Thyroid gland (tissue), 4 donors: ENCODE measurements around the gene ARL17B. TPM values are rescaled to one million over a fixed set of nuclear protein-coding genes. Genes with fewer than 3 reads are reported as not detected.
"Not testable (repeated sequence)": the region's sequence is repeated elsewhere in the genome, so short reads cannot be mapped to it uniquely, and the experiment has no call there.

ENCODE experiments used
- DNase-seq, 2 donors: peaks; one replicate each; pipeline ENCODE4 v3.0.0-alpha.2; 2019
- H3K27ac ChIP-seq, 3 donors: fragments of 200-600 bp; sonication (generic); 1 replicate in 2 of 3; 2 replicates in 1 of 3; pipeline ENCODE4 v1.5.1; 2016 to 2019; ENCODE audit warnings: mild to moderate bottlenecking in 1 of 3, moderate library complexity in 1 of 3
- H3K27me3 ChIP-seq: fragments of 200-600 bp; sonication (generic); one replicate; pipeline ENCODE4 v1.5.1; 2019
- H3K36me3 ChIP-seq, 2 donors: fragments of 200-600 bp; sonication (generic); one replicate each; pipeline ENCODE4 v1.5.1; 2016 to 2019
- H3K4me1 ChIP-seq, 2 donors: fragments of 200-600 bp; sonication (generic); one replicate each; pipeline ENCODE4 v1.5.1; 2017 to 2019
- H3K4me3 ChIP-seq, 3 donors: fragments of 200-600 bp; sonication (generic); replicated peaks in 1 of 3; 1 replicate in 2 of 3; 2 replicates in 1 of 3; pipeline ENCODE4 v1.5.1; 2016; ENCODE audit warnings: mild to moderate bottlenecking in 1 of 3
- H3K9me3 ChIP-seq: fragments of 200-600 bp; sonication (generic); one replicate; pipeline ENCODE4 v1.5.1; 2017
- POLR2A ChIP-seq, 2 donors: fragments of 450-650 bp; IDR thresholded peaks; one replicate each; pipeline ENCODE4 v1.6.1; 2017; ENCODE audit warnings: antibody characterized with exemption in 2 of 2, mild to moderate bottlenecking in 2 of 2, moderate library complexity in 1 of 2
- WGBS, 2 donors: methylation state at CpG; one replicate each; pipeline ENCODE4 v1.1.5; 2017; 5-methylcytosine and 5-hydroxymethylcytosine counted together
- intact Hi-C: fragments of 100-400 bp; cut with DNase I; formaldehyde crosslinking; loops from one replicate; pipeline ENCODE4 v1.15.1; 2023
- small RNA-seq: library from RNA; depleted of rRNA; stranded (forward); fragments of <200 nt; gene quantifications from one replicate; pipeline ENCODE3, GENCODE V24; 2016
- total RNA-seq, 4 donors: library from RNA; depleted of rRNA; stranded (reverse); fragments of >200 nt; gene quantifications; one replicate each; pipeline ENCODE4 v1.2.3, GENCODE V29; 2016

The ARL17B gene
- total RNA-seq, 4 donors from 2014 or later = 13.7 to 55.9 (median 31.0) TPM

DNA sequence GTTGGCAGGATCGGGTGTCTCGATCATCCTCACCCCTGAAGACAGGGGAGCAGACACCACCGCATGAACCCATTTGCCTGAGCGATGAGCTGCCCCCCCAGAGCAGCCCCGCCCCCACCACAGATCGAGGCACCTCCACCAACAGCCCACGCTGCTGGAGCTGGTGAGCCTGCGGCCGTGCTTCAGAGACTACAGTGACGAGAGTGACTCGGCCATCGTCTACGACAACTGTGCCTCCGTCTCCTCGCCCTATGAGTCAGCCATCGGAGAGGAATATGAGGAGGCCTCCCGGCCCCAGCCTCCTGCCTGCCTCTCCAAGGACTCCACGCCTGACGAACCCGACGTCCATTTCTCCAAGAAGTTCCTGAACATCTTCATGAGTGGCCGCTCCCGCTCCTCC lies 117.6 kb downstream of the ARL17B start:
- DNase-seq, H3K9me3 ChIP-seq, H3K4me1 ChIP-seq, H3K4me3 ChIP-seq, H3K27ac ChIP-seq, intact Hi-C loops, H3K36me3 ChIP-seq, H3K27me3 ChIP-seq: not testable (repeated sequence)
- 85% methylated on average over 12 of the region's 23 CpGs; no CpG with 5 or more reads in 1 of the 2 donors for WGBS, 2 donors

GRCh38 chr17:46243505-46243904 lies 118.1 kb downstream of the ARL17B start:
- H3K36me3 ChIP-seq, H3K9me3 ChIP-seq, H3K4me3 ChIP-seq, H3K4me1 ChIP-seq, DNase-seq, H3K27me3 ChIP-seq, H3K27ac ChIP-seq, intact Hi-C loops: not testable (repeated sequence)
- WGBS, 2 donors = 8 to 14% methylated on average over 12 to 17 of the region's 38 CpGs

DNA sequence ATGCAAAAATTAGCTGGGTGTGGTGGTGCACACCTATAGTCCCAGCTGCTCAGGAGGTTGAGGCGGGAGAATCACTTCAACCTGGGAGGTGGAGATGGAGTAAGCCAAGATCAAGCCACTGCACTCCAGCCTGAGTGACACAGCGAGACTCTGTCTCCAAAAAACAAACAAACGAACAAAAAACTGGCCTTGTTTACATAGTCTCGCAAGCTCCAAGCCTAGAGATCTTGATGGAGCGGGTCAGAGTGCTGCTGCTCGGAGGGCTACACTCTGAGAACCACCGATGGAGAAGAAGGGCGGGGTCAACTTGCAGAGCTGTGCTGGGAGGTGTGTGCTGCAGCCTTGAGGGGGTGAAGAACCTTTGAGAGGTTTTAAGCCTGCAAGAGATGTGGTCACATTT lies 130.2 kb downstream of the ARL17B start:
- WGBS, 2 donors = 37 to 39% methylated on average over 7 to 8 of the region's 8 CpGs
- H3K36me3 ChIP-seq, H3K4me1 ChIP-seq, H3K27me3 ChIP-seq, H3K27ac ChIP-seq, intact Hi-C loops, H3K9me3 ChIP-seq, H3K4me3 ChIP-seq: not testable (repeated sequence)
- peak; percentile 40 to 55 for DNase-seq

GRCh38 chr17:46225274-46225794 lies 136.2 kb downstream of the ARL17B start:
- peak; percentile 90 to 92 for DNase-seq
- H3K27me3 ChIP-seq, H3K4me1 ChIP-seq, H3K27ac ChIP-seq, H3K36me3 ChIP-seq, H3K9me3 ChIP-seq, intact Hi-C loops: not testable (repeated sequence)
- 1 to 2% methylated on average over 9 to 12 of the region's 22 CpGs for WGBS, 2 donors
- peak in 1 of 2 donors; percentile 47 for TF ChIP-seq POLR2A (IDR thresholded peaks at IDR 0.05)
- H3K4me3 ChIP-seq = peak overlapping the region in 2 of 3 donors; percentile 44 to 55

DNA sequence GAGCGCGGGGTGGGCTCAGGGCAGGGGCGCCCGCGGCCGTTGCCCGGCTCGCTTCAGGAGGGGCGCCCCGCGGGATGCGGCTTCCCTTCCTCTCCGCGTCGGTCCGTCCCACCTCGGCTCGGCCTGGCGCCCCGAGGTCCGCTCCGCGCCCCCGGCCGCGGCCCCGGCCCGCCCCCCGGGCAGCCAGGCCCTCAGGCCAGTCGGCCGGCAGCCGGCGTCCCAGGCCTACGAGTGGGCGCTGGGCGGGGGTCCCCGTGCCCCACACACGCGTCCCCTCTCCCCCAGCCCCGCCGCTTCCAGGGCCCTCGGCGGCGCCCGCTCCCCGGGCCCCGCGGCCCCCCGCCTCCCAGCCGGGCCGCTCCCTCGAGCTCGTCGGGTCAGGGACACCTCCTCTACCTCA lies 136.7 kb downstream of the ARL17B start:
- H3K9me3 ChIP-seq, DNase-seq, H3K27ac ChIP-seq, H3K36me3 ChIP-seq, H3K4me1 ChIP-seq, intact Hi-C loops, H3K27me3 ChIP-seq: not testable (repeated sequence)
- WGBS, 2 donors = no CpG with 5 or more reads among the region's 54 CpGs
- peak overlapping the region in 2 of 3 donors; percentile 44 to 55 for H3K4me3 ChIP-seq

Small RNA genes lying within 50 kb of the gene (small RNA-seq; reads per million reads assigned to genes)
- not detected for gene RN7SL656P

Other genes with a start within 250 kb of the ARL17B start
- 100 to 1,000 TPM in 3 of 4 donors, 10 to 100 TPM in 1; 90.7 to 209 (median 124) TPM for gene KANSL1, start 168.3 kb downstream of the ARL17B start, total RNA-seq
- gene LRRC37A, start 66.6 kb downstream of the ARL17B start, total RNA-seq = 1 to 10 TPM; 1.2 to 2.7 (median 2.4) TPM
- gene LRRC37A2, start 150.7 kb upstream of the ARL17B start, total RNA-seq = 10 to 100 TPM in 3 of 4 donors, 1 to 10 TPM in 1; 9.4 to 17.6 (median 16.0) TPM
- 10 to 100 TPM; 17.3 to 31.6 (median 27.6) TPM for gene ARL17A, start 217.9 kb upstream of the ARL17B start, total RNA-seq
- 10 to 100 TPM; 28.9 to 61.9 (median 45.7) TPM for gene NSF, start 228.9 kb upstream of the ARL17B start, total RNA-seq